Hepatocyte (in vitro differentiated cells): ENCODE measurements around the gene LDLRAD3. TPM values are rescaled to one million over a fixed set of nuclear protein-coding genes. Genes with fewer than 3 reads are reported as not detected.

ENCODE experiments used
- DNase-seq: peaks from one replicate; pipeline ENCODE4 v3.0.0-alpha.2; 2016; ENCODE audit warnings: low spot score
- H2AFZ ChIP-seq: fragments of 200-600 bp; sonication (generic); 2 replicates; pipeline ENCODE4 v1.6.0; 2016; ENCODE audit warnings: antibody characterized with exemption, mild to moderate bottlenecking
- H3K27ac ChIP-seq: fragments of 200-600 bp; sonication (generic); 2 replicates; pipeline ENCODE4 v1.5.1; 2016; ENCODE audit warnings: mild to moderate bottlenecking
- H3K27me3 ChIP-seq: fragments of 200-600 bp; sonication (generic); 2 replicates; pipeline ENCODE4 v1.6.1; 2016
- H3K36me3 ChIP-seq: fragments of 200-600 bp; sonication (generic); replicated peaks from 2 replicates; pipeline ENCODE4 v1.5.1; 2016; ENCODE audit warnings: low read depth; ENCODE audit not compliant: insufficient read depth
- H3K4me1 ChIP-seq: fragments of 200-600 bp; sonication (generic); 2 replicates; pipeline ENCODE4 v1.5.1; 2016; ENCODE audit warnings: mild to moderate bottlenecking, moderate library complexity; ENCODE audit not compliant: insufficient read depth
- H3K4me2 ChIP-seq: fragments of 200-600 bp; sonication (generic); 2 replicates; pipeline ENCODE4 v1.6.0; 2016
- H3K4me3 ChIP-seq: fragments of 200-600 bp; sonication (generic); 2 replicates; pipeline ENCODE4 v1.5.1; 2016; ENCODE audit warnings: mild to moderate bottlenecking
- H3K79me2 ChIP-seq: fragments of 200-600 bp; sonication (generic); 2 replicates; pipeline ENCODE4 v1.6.0; 2017; ENCODE audit warnings: mild to moderate bottlenecking
- H3K9me2 ChIP-seq: fragments of 200-600 bp; sonication (generic); replicated peaks from 2 replicates; pipeline ENCODE4 v1.6.0; 2017; ENCODE audit warnings: mild to moderate bottlenecking; ENCODE audit not compliant: insufficient read depth
- H3K9me3 ChIP-seq: fragments of 200-600 bp; sonication (generic); 2 replicates; pipeline ENCODE4 v1.5.1; 2016; ENCODE audit warnings: low read depth, mild to moderate bottlenecking
- H4K20me1 ChIP-seq: fragments of 200-600 bp; sonication (generic); 2 replicates; pipeline ENCODE4 v1.6.0; 2016; ENCODE audit warnings: mild to moderate bottlenecking; ENCODE audit not compliant: insufficient read depth, poor library complexity, severe bottlenecking
- EZH2 ChIP-seq: fragments of 200-600 bp; sonication (generic); IDR thresholded peaks from 2 replicates; pipeline ENCODE4 v1.6.1; 2016; ENCODE audit warnings: antibody characterized with exemption, mild to moderate bottlenecking, borderline replicate concordance
- EZH2phosphoT487 ChIP-seq: fragments of 200-600 bp; sonication (generic); IDR thresholded peaks from one replicate; pipeline ENCODE4 v1.6.1; 2018; ENCODE audit warnings: antibody characterized with exemption, mild to moderate bottlenecking, low read depth, moderate library complexity; ENCODE audit not compliant: unreplicated experiment, severe bottlenecking
- WGBS: methylation state at CpG from one replicate; pipeline ENCODE4 v1.1.6; 2016; ENCODE audit warnings: low lambda C conversion rate; ENCODE audit errors: missing lambda C conversion rate; 5-methylcytosine and 5-hydroxymethylcytosine counted together
- polyA plus RNA-seq: library from polyadenylated mRNA; unstranded; fragments of >200 nt; fragmentation: Nextera tagmentation; extraction: Ambion mirVana; gene quantifications from 2 replicates; pipeline ENCODE4 v1.2.1, GENCODE V29; 2016
- total RNA-seq: library from RNA; depleted of rRNA; stranded (reverse); fragments of >200 nt; gene quantifications from 2 replicates; pipeline ENCODE4 v1.2.3, GENCODE V29; 2014
- TF ChIP-seq, protein P1 (sequence below): fragments of 200-600 bp; sonication (generic); IDR thresholded peaks from 2 replicates; pipeline ENCODE4 v1.5.1; 2016; ENCODE audit warnings: antibody characterized with exemption, mild to moderate bottlenecking; ENCODE audit not compliant: poor library complexity

The LDLRAD3 gene
- total and polyA plus RNA-seq, 2 experiments from 2014 or later = 12.2 TPM

DNA sequence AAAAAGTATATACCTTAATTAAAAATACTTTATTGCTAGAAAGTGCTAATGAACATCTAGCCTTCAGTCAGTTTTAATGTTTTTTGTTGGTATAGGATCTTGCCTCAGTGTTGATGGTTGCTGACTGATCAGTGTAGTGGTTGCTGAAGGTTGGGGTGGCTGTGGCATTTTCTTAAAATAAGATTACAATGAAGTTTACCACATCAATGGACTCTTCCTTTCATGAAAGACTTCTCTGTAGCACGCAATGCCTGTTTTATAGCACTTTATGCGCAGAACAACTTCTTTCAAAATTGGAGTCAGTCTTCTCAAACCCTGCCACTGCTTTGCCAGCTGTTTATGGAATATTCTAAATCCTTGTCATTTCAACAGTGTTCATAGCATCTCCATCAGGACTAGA lies 50.6 kb downstream of the LDLRAD3 start:
- peaks cover 3% of the 10 kb centered on the region for H3K4me1 ChIP-seq
- H3K27ac ChIP-seq = no peak overlapping the region
- TF ChIP-seq, protein P1, sequence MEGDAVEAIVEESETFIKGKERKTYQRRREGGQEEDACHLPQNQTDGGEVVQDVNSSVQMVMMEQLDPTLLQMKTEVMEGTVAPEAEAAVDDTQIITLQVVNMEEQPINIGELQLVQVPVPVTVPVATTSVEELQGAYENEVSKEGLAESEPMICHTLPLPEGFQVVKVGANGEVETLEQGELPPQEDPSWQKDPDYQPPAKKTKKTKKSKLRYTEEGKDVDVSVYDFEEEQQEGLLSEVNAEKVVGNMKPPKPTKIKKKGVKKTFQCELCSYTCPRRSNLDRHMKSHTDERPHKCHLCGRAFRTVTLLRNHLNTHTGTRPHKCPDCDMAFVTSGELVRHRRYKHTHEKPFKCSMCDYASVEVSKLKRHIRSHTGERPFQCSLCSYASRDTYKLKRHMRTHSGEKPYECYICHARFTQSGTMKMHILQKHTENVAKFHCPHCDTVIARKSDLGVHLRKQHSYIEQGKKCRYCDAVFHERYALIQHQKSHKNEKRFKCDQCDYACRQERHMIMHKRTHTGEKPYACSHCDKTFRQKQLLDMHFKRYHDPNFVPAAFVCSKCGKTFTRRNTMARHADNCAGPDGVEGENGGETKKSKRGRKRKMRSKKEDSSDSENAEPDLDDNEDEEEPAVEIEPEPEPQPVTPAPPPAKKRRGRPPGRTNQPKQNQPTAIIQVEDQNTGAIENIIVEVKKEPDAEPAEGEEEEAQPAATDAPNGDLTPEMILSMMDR = no peak
- TF ChIP-seq EZH2phosphoT487 (no peak), EZH2 (no peak)
- no peaks in the 10 kb centered on the region for H3K27me3 ChIP-seq
- DNase-seq = no peak
- no peak overlapping the region for H3K4me3 ChIP-seq
- H3K9me2 ChIP-seq = no peaks in the 10 kb centered on the region
- no peaks in the 10 kb centered on the region for H4K20me1 ChIP-seq
- no peaks in the 10 kb centered on the region for H3K9me3 ChIP-seq
- H3K79me2 ChIP-seq = peaks cover 8% of the 10 kb centered on the region
- H3K36me3 ChIP-seq = no peaks in the 10 kb centered on the region
- WGBS = 95% methylated on average over 2 of the region's 2 CpGs
- H3K4me2 ChIP-seq = no peak overlapping the region
- H2AFZ ChIP-seq = no peak overlapping the region

DNA sequence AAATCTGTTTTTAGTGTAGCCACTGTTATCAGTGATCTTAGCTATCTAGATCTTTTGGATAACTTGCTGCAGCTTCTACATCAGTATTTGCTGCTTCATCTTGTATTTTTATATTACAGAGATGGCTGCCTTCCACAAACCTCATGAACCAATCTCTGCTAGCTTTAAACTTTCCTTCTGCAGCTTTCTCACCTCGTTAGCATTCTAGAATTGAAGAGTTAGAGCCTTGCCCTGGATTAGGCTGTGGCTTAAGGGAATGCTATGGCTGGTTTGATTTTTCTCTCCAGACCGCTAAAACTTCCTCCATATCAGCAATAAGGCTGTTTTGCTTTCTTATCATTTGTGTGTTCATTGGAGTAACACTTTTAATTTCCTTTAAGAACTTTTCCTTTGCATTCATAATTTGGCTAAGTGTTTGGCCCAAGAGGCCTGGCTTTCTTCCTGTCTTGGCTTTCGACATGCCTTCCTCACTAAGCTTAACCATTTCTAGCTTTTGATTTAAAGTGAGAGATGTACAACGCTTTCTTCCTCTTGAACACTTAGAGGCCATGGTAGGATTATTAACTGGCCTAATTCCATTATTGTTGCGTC lies 51.9 kb downstream of the LDLRAD3 start:
- Histone ChIP-seq H3K4me3 (no peak overlapping the region), H3K4me2 (no peak overlapping the region)
- 73% methylated on average over 5 of the region's 5 CpGs for WGBS

DNA sequence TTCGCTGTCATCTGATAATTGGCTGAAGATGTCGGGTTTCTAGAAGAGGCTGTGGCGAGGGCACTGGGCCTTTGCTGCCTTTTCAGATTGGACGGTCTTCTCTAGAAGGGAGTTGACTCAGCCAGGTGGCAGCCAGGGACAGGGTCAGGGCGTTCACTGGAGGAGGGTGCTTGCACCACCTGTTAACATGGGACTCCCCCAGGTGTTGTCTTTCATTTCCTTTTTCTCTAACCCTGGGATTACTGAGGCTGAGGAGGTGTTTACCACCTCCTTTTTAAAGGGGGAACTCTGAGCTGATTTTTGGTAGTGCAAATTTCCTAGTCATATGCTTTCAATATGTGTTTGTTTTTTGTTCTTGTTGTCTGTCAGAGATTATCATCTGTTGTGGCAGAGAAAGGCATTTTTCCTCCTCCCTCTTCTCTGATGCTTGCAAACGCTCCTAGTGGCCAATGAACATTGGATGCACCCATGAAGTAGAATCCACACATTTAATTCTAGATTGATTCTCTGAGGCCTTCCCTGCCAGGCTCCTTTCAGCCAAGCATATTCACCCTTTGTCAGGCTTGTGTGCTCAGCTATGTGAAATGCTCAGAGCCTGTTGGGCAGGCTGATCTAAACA lies 54.1 kb downstream of the LDLRAD3 start:
- no peaks in the 10 kb centered on the region for H4K20me1 ChIP-seq
- WGBS = 88% methylated on average over 6 of the region's 6 CpGs
- H3K9me3 ChIP-seq = no peaks in the 10 kb centered on the region
- H3K4me1 ChIP-seq = no peaks in the 10 kb centered on the region
- no peaks in the 10 kb centered on the region for H3K9me2 ChIP-seq
- no peak overlapping the region for H3K4me2 ChIP-seq
- no peak overlapping the region for H3K27ac ChIP-seq
- no peak overlapping the region for H2AFZ ChIP-seq
- TF ChIP-seq EZH2phosphoT487 (no peak), EZH2 (no peak)
- TF ChIP-seq, protein P1 = no peak
- no peak overlapping the region for H3K4me3 ChIP-seq
- no peak for DNase-seq
- H3K27me3 ChIP-seq = no peaks in the 10 kb centered on the region
- H3K79me2 ChIP-seq = peaks cover 9% of the 10 kb centered on the region
- no peaks in the 10 kb centered on the region for H3K36me3 ChIP-seq

More for the DNA sequence above, 51.9 kb downstream of the LDLRAD3 start:
- H3K9me2 ChIP-seq = no peaks in the 10 kb centered on the region
- DNase-seq = no peak
- no peak overlapping the region for H2AFZ ChIP-seq
- H3K36me3 ChIP-seq = no peaks in the 10 kb centered on the region
- no peaks in the 10 kb centered on the region for H4K20me1 ChIP-seq
- no peak overlapping the region for H3K27ac ChIP-seq
- no peaks in the 10 kb centered on the region for H3K27me3 ChIP-seq
- H3K9me3 ChIP-seq = no peaks in the 10 kb centered on the region
- TF ChIP-seq EZH2 = no peak
- no peak for TF ChIP-seq EZH2phosphoT487
- TF ChIP-seq, protein P1 = no peak
- peaks cover 7% of the 10 kb centered on the region for H3K79me2 ChIP-seq
- peaks cover 3% of the 10 kb centered on the region for H3K4me1 ChIP-seq
